HepG2 (cell line): Measurements from ENCODE around the gene TNFSF13. TPM values are rescaled to one million over a fixed set of nuclear protein-coding genes. Genes with fewer than 3 reads are reported as not detected.
"Not testable (repeated sequence)": the region's sequence is repeated elsewhere in the genome, so short reads cannot be mapped to it uniquely, and the experiment has no call there.

Experiments used
- ATAC-seq: fragments of 200-7000 bp; cut with Tn5 transposase; 3 replicates; pipeline ENCODE4 v1.9.1; 2020; ENCODE audit warnings: mild to moderate bottlenecking, moderate library complexity
- BruUV-seq: library from RNA; stranded (reverse); fragments of 400-500 nt; replicated peaks from 2 replicates; lab custom pipeline; 2021; lab: Mats Ljungman, UMichigan
- CTCF ChIA-PET: fragments of 300-600 bp; formaldehyde crosslinking; extraction: SDS; loops from one replicate; lab custom pipeline; 2021; ENCODE audit warnings: low total read pairs, inconsistent platforms, low intra/inter-chr PET ratio; lab: Yijun Ruan, JAX
- POLR2A ChIA-PET: fragments of 350-600 bp; sonication (Branson Sonifier 250); formaldehyde crosslinking; loops from one replicate; lab custom pipeline; 2020; ENCODE audit warnings: antibody characterized with exemption, inconsistent platforms; lab: Yijun Ruan, JAX
- DNase-seq: peaks from one replicate; pipeline ENCODE4 v3.0.0-alpha.2; 2015; ENCODE audit warnings: low spot score
- FAIRE-seq: peaks from 3 replicates; lab custom pipeline; 2011; peaks lifted over from hg19 to GRCh38; lab: Jason Lieb, UNC
- H2AFZ ChIP-seq: one replicate; pipeline ENCODE4 v1.6.1; 2011; ENCODE audit warnings: low read length, inconsistent platforms
- H3K27ac ChIP-seq: fragments of 300-600 bp; 3 replicates; pipeline ENCODE4 v1.8.0; 2011; ENCODE audit warnings: mixed run types, mild to moderate bottlenecking, mixed read lengths, low read length, inconsistent platforms; ENCODE audit not compliant: insufficient read depth; ENCODE audit errors: extremely low read length
- H3K27me3 ChIP-seq, 2 experiments: fragments of 200-600 bp in 1 of 2; 2 replicates in 1 of 2; 3 replicates in 1 of 2; pipeline versions ENCODE4 v1.6.0 to v1.8.0; 2011; ENCODE audit warnings: low read length in 2 of 2, mild to moderate bottlenecking in 2 of 2, moderate library complexity in 2 of 2, inconsistent platforms in 1 of 2; ENCODE audit not compliant: insufficient read depth in 2 of 2, control insufficient read depth in 1 of 2
- H3K36me3 ChIP-seq, 2 experiments: fragments of 200-600 bp in 1 of 2; replicated peaks in 1 of 2; 2 replicates in 1 of 2; 3 replicates in 1 of 2; pipeline versions ENCODE4 v1.5.1 to v1.8.0; 2011; ENCODE audit warnings: low read length in 2 of 2, inconsistent platforms in 1 of 2; ENCODE audit not compliant: insufficient read depth in 2 of 2, control insufficient read depth in 1 of 2
- H3K4me1 ChIP-seq: 2 replicates; pipeline ENCODE4 v1.5.1; 2012; ENCODE audit warnings: low read length, inconsistent platforms; ENCODE audit not compliant: insufficient read depth
- H3K4me2 ChIP-seq: 2 replicates; pipeline ENCODE4 v1.6.0; 2011; ENCODE audit warnings: low read depth, low read length, inconsistent platforms
- H3K4me3 ChIP-seq, 3 experiments: fragments of 200-600 bp in 1 of 3; sonication (generic), shearing (Covaris generic) in 1 of 3; replicated peaks in 1 of 3; 2 replicates each; pipeline ENCODE4 v1.5.1; 2011 to 2016; ENCODE audit warnings: low read length in 3 of 3, inconsistent platforms in 2 of 3, low read depth in 2 of 3, mild to moderate bottlenecking in 2 of 3, control low read depth in 1 of 3, mixed read lengths in 1 of 3; ENCODE audit not compliant: insufficient read depth in 1 of 3
- H3K79me2 ChIP-seq: one replicate; pipeline ENCODE4 v1.6.1; 2011; ENCODE audit warnings: low read length, inconsistent platforms; ENCODE audit not compliant: insufficient read depth
- H3K9ac ChIP-seq: 2 replicates; pipeline ENCODE4 v1.6.0; 2011; ENCODE audit warnings: mild to moderate bottlenecking, low read depth, low read length, inconsistent platforms; ENCODE audit not compliant: insufficient read depth
- H3K9me3 ChIP-seq: 2 replicates; pipeline ENCODE4 v1.5.1; 2012; ENCODE audit warnings: mild to moderate bottlenecking, low read length
- H4K20me1 ChIP-seq: 2 replicates; pipeline ENCODE4 v1.6.0; 2011; ENCODE audit warnings: inconsistent platforms, mild to moderate bottlenecking, low read length, moderate library complexity; ENCODE audit not compliant: insufficient read depth
- TFDP1 ChIP-seq: IDR thresholded peaks from 2 replicates; pipeline ENCODE4 v1.6.1; 2016; ENCODE audit warnings: missing compliant biosample characterization, missing genetic modification reagents, borderline replicate concordance
- WGBS: methylation state at CpG from one replicate; pipeline ENCODE4 v1.1.6; 2017; ENCODE audit warnings: low lambda C conversion rate; 5-methylcytosine and 5-hydroxymethylcytosine counted together
- in situ Hi-C: cut with HindIII; loops from 2 replicates; pipeline ENCODE4 v1.10.0; 2017; ENCODE audit warnings: low pct_unique_long_range_greater_than_20kb; ENCODE audit not compliant: extremely low pct_ligation_motif_present
- intact Hi-C: fragments of 100-400 bp; cut with micrococcal nuclease; formaldehyde crosslinking; loops from one replicate; pipeline ENCODE4 v1.10.0; 2022; ENCODE audit not compliant: unreplicated experiment
- polyA plus RNA-seq, 8 experiments: library from polyadenylated mRNA; depleted of rRNA in 3 of 8; stranded (reverse) in 7 of 8; unstranded in 1 of 8; fragments of >200 nt; fragmentation: Illumina TruSeq in 4 of 8; extraction: Trizol in 4 of 8; gene quantifications; 2 replicates each; pipeline versions ENCODE4 v1.2.1 to v1.2.3, GENCODE V29; 2011 to 2016; ENCODE audit warnings: low read depth in 4 of 8, missing spikeins in 1 of 8, mixed read lengths in 1 of 8; ENCODE audit not compliant: insufficient read depth in 1 of 8
- total RNA-seq, 5 experiments: library from RNA; depleted of rRNA; stranded (reverse); fragments of >200 nt; fragmentation: Illumina TruSeq; extraction: Trizol; gene quantifications; 2 replicates each; pipeline ENCODE4 v1.2.3, GENCODE V29; 2016; ENCODE audit warnings: low read depth in 1 of 5

The TNFSF13 gene
- total and polyA plus RNA-seq, 2 of the 13 experiments (the other 11 are each of a cell fraction or from before 2014, with no cell fraction given): 2.5 to 3.3 TPM

- Histone ChIP-seq H2AFZ (no peak overlapping the region), H3K36me3 (peaks cover 39 to 67% of the 10 kb centered on the region in 2 experiments), H3K9ac (no peak overlapping the region), H3K9me3 (no peaks in the 10 kb centered on the region), H3K27me3 (no peaks in the 10 kb centered on the region), H3K4me3 (no peak overlapping the region), H4K20me1 (no peaks in the 10 kb centered on the region), H3K79me2 (no peaks in the 10 kb centered on the region), H3K4me2 (no peak overlapping the region), H3K27ac (no peak overlapping the region), H3K4me1 (no peaks in the 10 kb centered on the region)
- FAIRE-seq (no peak), ATAC-seq (no peak), DNase-seq (no peak)
- intact Hi-C loops: no loop called here
- BruUV-seq: no TSS peak
- POLR2A ChIA-PET: interaction anchor here (1.4 kb wide), 1 partner anchor 10 kb away, joined by 3 read pairs; the partner anchor contains the start of gene MPDU1
- TF ChIP-seq TFDP1: no peak
- in situ Hi-C loops: no loop called here
- 97% methylated on average over 12 of the region's 12 CpGs for WGBS
- CTCF ChIA-PET: no interaction called here
These were observed 34.7 kb downstream of the TNFSF13 start for GRCh38 chr17:7593296-7593695.

GRCh38 chr17:7597561-7597960 lies 39.0 kb downstream of the TNFSF13 start:
- intact Hi-C loops, ATAC-seq, in situ Hi-C loops, H3K4me1 ChIP-seq, BruUV-seq, H3K4me3 ChIP-seq, H3K9ac ChIP-seq, H3K4me2 ChIP-seq, H3K27ac ChIP-seq, H3K79me2 ChIP-seq, H3K27me3 ChIP-seq, H2AFZ ChIP-seq, DNase-seq, H3K9me3 ChIP-seq, H4K20me1 ChIP-seq, CTCF ChIA-PET, POLR2A ChIA-PET: not testable (repeated sequence)
- peaks cover 39 to 76% of the 10 kb centered on the region in 2 experiments for H3K36me3 ChIP-seq
- WGBS: 98% methylated on average over 5 of the region's 5 CpGs
- peak; percentile 84 for FAIRE-seq
